Measurements from ENCODE around the gene GMPS. TPM values are rescaled to one million over a fixed set of nuclear protein-coding genes. Genes with fewer than 3 reads are reported as not detected.
"Not testable (repeated sequence)": the region's sequence is repeated elsewhere in the genome, so short reads cannot be mapped to it uniquely, and the experiment has no call there.

GMPS gene
- 69.3 to 72.6 TPM (median 69.6 TPM) in 3 replicates for total RNA-seq

- peaks cover 19% of the 10 kb centered on the region for H3K4me1 Mint-ChIP-seq
- peak; percentile 93 to 97 for DNase-seq (ENCODE audit: low spot score in 2 of 2, unreplicated experiment in 2 of 2)
- peak within 1 kb of the TSS; percentile 97 for H3K27ac Mint-ChIP-seq
- TF ChIP-seq, protein P1, sequence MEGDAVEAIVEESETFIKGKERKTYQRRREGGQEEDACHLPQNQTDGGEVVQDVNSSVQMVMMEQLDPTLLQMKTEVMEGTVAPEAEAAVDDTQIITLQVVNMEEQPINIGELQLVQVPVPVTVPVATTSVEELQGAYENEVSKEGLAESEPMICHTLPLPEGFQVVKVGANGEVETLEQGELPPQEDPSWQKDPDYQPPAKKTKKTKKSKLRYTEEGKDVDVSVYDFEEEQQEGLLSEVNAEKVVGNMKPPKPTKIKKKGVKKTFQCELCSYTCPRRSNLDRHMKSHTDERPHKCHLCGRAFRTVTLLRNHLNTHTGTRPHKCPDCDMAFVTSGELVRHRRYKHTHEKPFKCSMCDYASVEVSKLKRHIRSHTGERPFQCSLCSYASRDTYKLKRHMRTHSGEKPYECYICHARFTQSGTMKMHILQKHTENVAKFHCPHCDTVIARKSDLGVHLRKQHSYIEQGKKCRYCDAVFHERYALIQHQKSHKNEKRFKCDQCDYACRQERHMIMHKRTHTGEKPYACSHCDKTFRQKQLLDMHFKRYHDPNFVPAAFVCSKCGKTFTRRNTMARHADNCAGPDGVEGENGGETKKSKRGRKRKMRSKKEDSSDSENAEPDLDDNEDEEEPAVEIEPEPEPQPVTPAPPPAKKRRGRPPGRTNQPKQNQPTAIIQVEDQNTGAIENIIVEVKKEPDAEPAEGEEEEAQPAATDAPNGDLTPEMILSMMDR (IDR thresholded peaks at IDR 0.05; ENCODE audit: unreplicated experiment) = no peak
- no peaks in the 10 kb centered on the region for H3K9me3 Mint-ChIP-seq
- H3K36me3 Mint-ChIP-seq = no peaks in the 10 kb centered on the region
- H3K4me3 Mint-ChIP-seq = peak within 1 kb of the TSS; percentile 95
- H3K27me3 Mint-ChIP-seq (ENCODE audit: low read depth) = no peaks in the 10 kb centered on the region
Measured at GRCh38 chr3:155870133-155870944, at the start of gene GMPS. TSS of gene GMPS (plus strand) at chr3:155870650. CDS start at chr3:155870871, 221 bp downstream.

DNA sequence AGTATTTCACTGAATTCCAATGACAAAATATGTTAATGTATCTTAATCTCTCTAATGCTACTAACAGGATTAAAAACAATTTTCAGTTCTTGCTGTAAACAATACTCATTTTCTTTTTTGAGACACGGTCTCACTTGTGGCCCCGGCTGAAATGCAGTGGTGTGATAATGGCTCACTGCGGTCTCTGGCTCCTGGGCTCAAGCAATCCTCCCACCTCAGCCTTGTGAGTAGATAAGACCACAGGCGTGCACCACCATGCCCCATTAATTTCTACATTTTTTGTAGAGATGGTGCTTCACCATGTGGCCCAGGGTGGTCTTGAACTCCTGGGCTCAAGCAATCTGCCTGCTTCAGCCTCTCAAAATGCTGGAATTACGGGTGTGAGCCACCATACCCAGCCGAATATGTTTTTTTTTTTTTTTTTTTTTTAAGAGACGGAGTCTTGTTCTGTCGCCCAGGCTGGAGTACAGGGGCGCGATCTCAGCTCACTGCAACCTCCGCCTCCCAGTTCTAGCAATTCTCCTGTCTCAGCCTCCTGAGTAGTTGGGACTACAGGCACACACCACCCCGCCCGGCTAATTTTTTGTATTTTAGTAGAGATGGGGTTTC lies 41.9 kb upstream of the GMPS start:
- H3K36me3 Mint-ChIP-seq = peaks cover 12% of the 10 kb centered on the region
- H3K4me3 Mint-ChIP-seq; H3K4me1 Mint-ChIP-seq; H3K9me3 Mint-ChIP-seq; DNase-seq (ENCODE audit: low spot score in 2 of 2, unreplicated experiment in 2 of 2); H3K27me3 Mint-ChIP-seq (ENCODE audit: low read depth); H3K27ac Mint-ChIP-seq: not testable (repeated sequence)

GRCh38 chr3:155835341-155836071 lies 34.9 kb upstream of the GMPS start:
- peaks cover 10% of the 10 kb centered on the region for H3K36me3 Mint-ChIP-seq
- TF ChIP-seq, protein P1 (IDR thresholded peaks at IDR 0.05; ENCODE audit: unreplicated experiment) = no peak
- peaks cover 3% of the 10 kb centered on the region for H3K9me3 Mint-ChIP-seq
- H3K4me1 Mint-ChIP-seq = no peaks in the 10 kb centered on the region
- no peak overlapping the region for H3K27ac Mint-ChIP-seq
- no peaks in the 10 kb centered on the region for H3K27me3 Mint-ChIP-seq (ENCODE audit: low read depth)
- DNase-seq (ENCODE audit: low spot score in 2 of 2, unreplicated experiment in 2 of 2) = no peak
- no peak overlapping the region for H3K4me3 Mint-ChIP-seq

- no peak for DNase-seq (ENCODE audit: low spot score in 2 of 2, unreplicated experiment in 2 of 2)
- H3K9me3 Mint-ChIP-seq = no peaks in the 10 kb centered on the region
- no peak overlapping the region for H3K4me3 Mint-ChIP-seq
- peaks cover 9% of the 10 kb centered on the region for H3K4me1 Mint-ChIP-seq
- TF ChIP-seq, protein P1 (IDR thresholded peaks at IDR 0.05; ENCODE audit: unreplicated experiment) = no peak
- H3K36me3 Mint-ChIP-seq = peaks cover 9% of the 10 kb centered on the region
- H3K27me3 Mint-ChIP-seq (ENCODE audit: low read depth) = no peaks in the 10 kb centered on the region
- H3K27ac Mint-ChIP-seq = no peak overlapping the region
Measured at GRCh38 chr3:155843569-155843968, 26.9 kb upstream of the GMPS start.

DNA sequence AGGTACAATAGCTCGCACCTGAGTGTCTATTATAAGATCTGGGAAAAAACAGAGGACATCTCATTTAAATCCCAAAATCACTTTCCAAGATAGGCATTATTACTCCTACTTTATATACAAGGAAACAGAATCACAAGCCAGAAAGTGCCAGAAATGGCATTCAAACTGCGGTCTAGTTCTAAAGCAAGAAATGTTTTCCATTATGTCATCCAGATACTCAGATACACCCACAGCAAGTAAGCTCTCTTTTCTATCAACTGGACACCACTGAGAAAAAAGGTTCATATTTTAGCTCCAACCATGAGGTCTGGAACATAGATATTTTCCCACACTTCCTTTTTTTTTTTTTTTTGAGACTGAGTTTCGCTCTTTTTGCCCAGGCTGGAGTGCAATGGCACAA lies 24.3 kb upstream of the GMPS start:
- TF ChIP-seq, protein P1 (IDR thresholded peaks at IDR 0.05; ENCODE audit: unreplicated experiment) = no peak
- Mint-ChIP-seq H3K4me1 (peaks cover 17% of the 10 kb centered on the region), H3K9me3 (no peaks in the 10 kb centered on the region), H3K4me3 (no peak overlapping the region), H3K36me3 (peaks cover 9% of the 10 kb centered on the region), H3K27me3 (ENCODE audit: low read depth) (no peaks in the 10 kb centered on the region), H3K27ac (peak overlapping the region; percentile 55)
- no peak for DNase-seq (ENCODE audit: low spot score in 2 of 2, unreplicated experiment in 2 of 2)

DNA sequence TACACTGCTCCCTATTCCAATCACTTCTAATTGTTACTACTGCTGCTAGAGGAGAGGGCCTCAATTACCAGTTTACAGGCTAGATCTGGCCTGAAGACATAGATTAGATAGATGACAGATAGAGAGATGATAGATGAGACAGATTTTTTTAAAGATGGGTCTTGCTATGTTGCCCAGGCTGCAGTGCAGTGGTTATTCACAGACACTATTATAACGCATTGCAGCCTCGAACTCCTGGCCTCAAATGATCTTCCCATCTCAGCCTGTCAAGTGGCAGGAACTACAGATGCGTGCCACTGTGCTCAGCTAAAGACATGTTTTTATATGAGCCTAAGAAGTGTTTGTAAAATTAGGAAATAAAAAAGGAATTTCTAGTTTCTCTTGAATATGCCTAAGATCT lies 22.5 kb upstream of the GMPS start:
- Mint-ChIP-seq H3K9me3 (no peaks in the 10 kb centered on the region), H3K4me1 (peaks cover 33% of the 10 kb centered on the region), H3K27ac (no peak overlapping the region), H3K4me3 (no peak overlapping the region), H3K36me3 (peaks cover 9% of the 10 kb centered on the region), H3K27me3 (ENCODE audit: low read depth) (no peaks in the 10 kb centered on the region)
- DNase-seq (ENCODE audit: low spot score in 2 of 2, unreplicated experiment in 2 of 2) = no peak
- TF ChIP-seq, protein P1 (IDR thresholded peaks at IDR 0.05; ENCODE audit: unreplicated experiment) = no peak

DNA sequence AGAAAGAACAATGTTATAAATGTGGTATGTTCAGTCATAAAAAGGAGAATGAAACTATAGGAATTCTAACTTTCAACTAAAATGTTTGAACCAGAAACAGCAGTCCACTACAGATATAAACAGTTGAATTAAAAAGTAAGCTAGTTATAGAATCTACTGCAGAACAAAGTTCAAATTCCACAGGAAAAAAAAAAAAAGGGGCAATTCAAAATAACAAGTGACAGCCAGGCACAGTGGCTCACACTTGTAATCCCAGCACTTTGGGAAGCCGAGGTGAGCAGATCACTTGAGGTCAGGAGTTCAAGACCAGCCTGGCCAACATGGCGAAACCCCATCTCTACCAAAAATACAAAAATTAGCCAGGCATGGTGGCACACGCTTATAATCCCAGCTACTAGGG lies 21.0 kb upstream of the GMPS start:
- not testable (repeated sequence) for H3K9me3 Mint-ChIP-seq; H3K27me3 Mint-ChIP-seq (ENCODE audit: low read depth); H3K4me3 Mint-ChIP-seq; H3K36me3 Mint-ChIP-seq; DNase-seq (ENCODE audit: low spot score in 2 of 2, unreplicated experiment in 2 of 2); H3K27ac Mint-ChIP-seq
- H3K4me1 Mint-ChIP-seq = peaks cover 37% of the 10 kb centered on the region
